Spleen (tissue), 11 donors: ENCODE results near the gene SLC1A3. TPM values are rescaled to one million over a fixed set of nuclear protein-coding genes. Genes with fewer than 3 reads are reported as not detected.

Experiments
- DNase-seq: peaks from one replicate; pipeline ENCODE4 v3.0.0-alpha.2; 2020
- H3K27ac ChIP-seq, 8 donors: fragments of 200-600 bp; sonication (generic) in 7 of 8; 1 replicate in 4 of 8; 2 replicates in 4 of 8; pipeline versions ENCODE4 v1.5.0 to v1.8.0; 2016 to 2021; ENCODE audit warnings: inconsistent platforms in 4 of 8, mild to moderate bottlenecking in 4 of 8, moderate library complexity in 1 of 8
- H3K27me3 ChIP-seq, 7 donors: fragments of 200-600 bp; sonication (generic) in 6 of 7; replicated peaks in 1 of 7; 1 replicate in 4 of 7; 2 replicates in 3 of 7; pipeline versions ENCODE4 v1.5.0 to v1.8.0; 2016 to 2021; ENCODE audit warnings: inconsistent platforms in 3 of 7, mild to moderate bottlenecking in 1 of 7
- H3K36me3 ChIP-seq, 6 donors: fragments of 200-600 bp; sonication (generic) in 5 of 6; 1 replicate in 4 of 6; 2 replicates in 2 of 6; pipeline versions ENCODE4 v1.5.0 to v1.8.0; 2016 to 2021; ENCODE audit warnings: inconsistent platforms in 2 of 6
- H3K4me1 ChIP-seq, 6 donors: fragments of 200-600 bp; sonication (generic) in 5 of 6; 1 replicate in 3 of 6; 2 replicates in 3 of 6; pipeline versions ENCODE4 v1.5.0 to v1.8.0; 2016 to 2021; ENCODE audit warnings: inconsistent platforms in 3 of 6
- H3K4me3 ChIP-seq, 8 donors: fragments of 200-600 bp; sonication (generic) in 7 of 8; 1 replicate in 4 of 8; 2 replicates in 4 of 8; pipeline versions ENCODE4 v1.5.0 to v1.8.0; 2016 to 2021; ENCODE audit warnings: inconsistent platforms in 4 of 8, mild to moderate bottlenecking in 4 of 8, moderate library complexity in 2 of 8
- H3K9me3 ChIP-seq, 8 donors: fragments of 200-600 bp; sonication (generic) in 7 of 8; 1 replicate in 4 of 8; 2 replicates in 4 of 8; pipeline versions ENCODE4 v1.5.0 to v1.8.0; 2016 to 2021; ENCODE audit warnings: inconsistent platforms in 4 of 8
- POLR2A ChIP-seq, 3 donors: fragments of 450-650 bp; IDR thresholded peaks; one replicate each; pipeline ENCODE4 v1.5.1; 2017; ENCODE audit warnings: antibody characterized with exemption in 3 of 3, mild to moderate bottlenecking in 1 of 3
- POLR2AphosphoS5 ChIP-seq, 3 donors: sonication (generic); formaldehyde crosslinking; IDR thresholded peaks; one replicate each; pipeline ENCODE4 v1.5.1; 2017; ENCODE audit warnings: antibody characterized with exemption in 3 of 3
- WGBS, 5 donors: extraction: QIAGEN DNeasy Blood & Tissue Kit in 3 of 5; methylation state at CpG; one replicate each; pipeline versions ENCODE4 v1.1.5 to v1.1.7; 2013 to 2018; 5-methylcytosine and 5-hydroxymethylcytosine counted together
- intact Hi-C: fragments of 100-400 bp; cut with DNase I; formaldehyde crosslinking; loops from one replicate; pipeline ENCODE4 v1.15.0; 2023; ENCODE audit warnings: low total_unique reads
- polyA plus RNA-seq, 3 donors: library from polyadenylated mRNA; stranded (reverse); fragments of 200-250 nt; gene quantifications; one replicate each; pipeline ENCODE4 v1.2.1, GENCODE V29; 2013
- total RNA-seq, 7 donors: library from RNA; depleted of rRNA in 3 of 7; stranded (reverse); fragments of >200 nt in 3 of 7; fragmentation: NEBNext Ultra II Directional in 4 of 7; extraction: Animal tissue kit (Norgen Biotek cat#: 25700) in 4 of 7; gene quantifications; one replicate each; pipeline versions ENCODE4 v1.1.0 to v1.2.1, GENCODE V29; 2016 to 2021
- TF ChIP-seq, protein P1 (sequence below), 11 experiments: fragments of 200-600 bp in 7 of 11; fragments of 450-650 bp in 4 of 11; sonication (generic) in 4 of 11; IDR thresholded peaks in 8 of 11; conservative IDR thresholded peaks in 3 of 11; 1 replicate in 7 of 11; 2 replicates in 4 of 11; pipeline versions ENCODE4 v1.4.0 to v1.8.0; 2016 to 2021; ENCODE audit warnings: antibody characterized with exemption in 11 of 11, inconsistent platforms in 4 of 11, mild to moderate bottlenecking in 1 of 11
- donor health status: healthy with polysubstance abuse.
- donor health status: DM: no; HTN: no; CAD: no; lungs with moderate emphysema.
- donor health status: DM: no; HTN: no; CAD: no.
- donor health status: Bipolar disorder and iron deficiency.
- donor health status: healthy.
- donor health status: DM: no; HTN: no; CAD: no.
- donor health status: DM: yes; HTN: yes; CAD: no.

The SLC1A3 gene
- total and polyA plus RNA-seq, 10 donors: 1.5 to 54.7 (median 25.2) TPM

DNA sequence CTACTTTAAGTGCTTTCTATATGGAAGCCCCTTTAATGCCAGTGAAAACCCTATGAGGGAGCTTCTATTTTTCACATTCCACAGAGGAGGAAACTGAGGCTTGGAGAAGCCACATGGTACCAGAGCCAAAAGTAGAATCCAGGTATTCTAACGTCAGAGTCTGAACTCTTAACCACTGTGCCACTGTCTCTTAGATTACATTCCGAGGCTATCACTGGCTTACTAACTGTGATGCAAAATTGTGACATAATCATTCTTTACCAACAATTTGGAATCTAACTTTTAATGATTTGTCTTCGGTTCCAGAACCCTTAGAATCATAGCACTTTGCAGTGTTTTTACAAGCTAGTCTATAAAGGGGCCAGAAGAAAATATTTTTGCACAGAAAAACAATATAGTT lies 59.2 kb downstream of the SLC1A3 start:
- no peak overlapping the region for H3K4me3 ChIP-seq
- H3K4me1 ChIP-seq: no peaks in the 10 kb centered on the region
- H3K36me3 ChIP-seq: no peaks in the 10 kb centered on the region
- H3K27me3 ChIP-seq: peaks cover 0 to 5% (median 0%) of the 10 kb centered on the region in 7 donors
- no peak overlapping the region for H3K27ac ChIP-seq
- intact Hi-C loops: no loop called here
- 75 to 86% (median 83%) methylated on average over 3 of the region's 3 CpGs for WGBS, 5 donors
- TF ChIP-seq POLR2AphosphoS5 (IDR thresholded peaks at IDR 0.05): no peak
- TF ChIP-seq POLR2A (IDR thresholded peaks at IDR 0.05): no peak
- TF ChIP-seq, protein P1, sequence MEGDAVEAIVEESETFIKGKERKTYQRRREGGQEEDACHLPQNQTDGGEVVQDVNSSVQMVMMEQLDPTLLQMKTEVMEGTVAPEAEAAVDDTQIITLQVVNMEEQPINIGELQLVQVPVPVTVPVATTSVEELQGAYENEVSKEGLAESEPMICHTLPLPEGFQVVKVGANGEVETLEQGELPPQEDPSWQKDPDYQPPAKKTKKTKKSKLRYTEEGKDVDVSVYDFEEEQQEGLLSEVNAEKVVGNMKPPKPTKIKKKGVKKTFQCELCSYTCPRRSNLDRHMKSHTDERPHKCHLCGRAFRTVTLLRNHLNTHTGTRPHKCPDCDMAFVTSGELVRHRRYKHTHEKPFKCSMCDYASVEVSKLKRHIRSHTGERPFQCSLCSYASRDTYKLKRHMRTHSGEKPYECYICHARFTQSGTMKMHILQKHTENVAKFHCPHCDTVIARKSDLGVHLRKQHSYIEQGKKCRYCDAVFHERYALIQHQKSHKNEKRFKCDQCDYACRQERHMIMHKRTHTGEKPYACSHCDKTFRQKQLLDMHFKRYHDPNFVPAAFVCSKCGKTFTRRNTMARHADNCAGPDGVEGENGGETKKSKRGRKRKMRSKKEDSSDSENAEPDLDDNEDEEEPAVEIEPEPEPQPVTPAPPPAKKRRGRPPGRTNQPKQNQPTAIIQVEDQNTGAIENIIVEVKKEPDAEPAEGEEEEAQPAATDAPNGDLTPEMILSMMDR (IDR thresholded peaks at IDR 0.05 in 8 of 11, conservative IDR thresholded peaks at IDR 0.05 in 3 of 11): no peak
- no peak for DNase-seq
- no peaks in the 10 kb centered on the region for H3K9me3 ChIP-seq

DNA sequence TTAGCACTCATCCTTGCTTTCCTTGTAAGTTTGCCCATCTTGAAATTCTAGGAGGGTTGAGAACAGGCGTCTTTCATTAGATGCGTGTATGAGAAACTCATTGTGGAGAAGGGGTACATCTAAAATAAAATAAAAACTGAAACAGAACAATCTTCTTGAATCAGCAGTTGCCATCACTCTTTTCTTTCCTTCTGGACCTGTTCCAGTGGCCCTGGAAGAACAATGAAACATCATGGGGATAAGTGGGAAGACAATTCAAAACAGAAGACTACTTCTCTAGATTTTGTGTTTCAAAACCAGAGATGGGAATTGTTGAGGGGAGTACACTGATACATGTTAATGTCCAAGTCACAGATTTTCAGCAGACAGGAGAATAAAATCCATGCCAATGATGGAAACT lies 59.9 kb downstream of the SLC1A3 start:
- no peaks in the 10 kb centered on the region for H3K4me1 ChIP-seq
- DNase-seq: no peak
- TF ChIP-seq, protein P1 (IDR thresholded peaks at IDR 0.05 in 8 of 11, conservative IDR thresholded peaks at IDR 0.05 in 3 of 11): no peak
- TF ChIP-seq POLR2AphosphoS5 (IDR thresholded peaks at IDR 0.05): no peak
- no peak for TF ChIP-seq POLR2A (IDR thresholded peaks at IDR 0.05)
- peaks cover 0 to 5% (median 0%) of the 10 kb centered on the region in 7 donors for H3K27me3 ChIP-seq
- WGBS, 5 donors: 94 to 97% (median 95%) methylated on average over 2 of the region's 2 CpGs
- intact Hi-C loops: no loop called here
- no peaks in the 10 kb centered on the region for H3K36me3 ChIP-seq
- H3K27ac ChIP-seq: no peak overlapping the region
- H3K9me3 ChIP-seq: no peaks in the 10 kb centered on the region
- no peak overlapping the region for H3K4me3 ChIP-seq

DNA sequence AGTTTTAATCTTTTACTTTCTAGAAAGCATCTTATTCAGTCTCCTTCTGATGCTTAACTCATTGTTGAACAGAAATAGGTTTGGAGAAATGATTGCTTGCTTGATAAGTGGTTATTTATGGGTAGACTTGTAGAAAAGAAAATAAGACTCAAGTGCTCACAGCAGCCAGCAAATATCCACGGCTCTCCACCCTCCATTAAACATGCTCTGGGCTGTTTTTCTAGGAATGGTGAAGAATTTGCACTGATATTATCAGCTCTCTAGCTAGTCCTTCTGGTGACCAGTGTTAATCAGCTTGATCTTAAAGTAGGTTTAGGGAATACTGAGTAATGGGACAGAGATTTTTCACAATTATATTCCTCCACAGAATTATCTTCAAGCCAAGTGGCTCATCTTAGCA lies 60.6 kb downstream of the SLC1A3 start:
- intact Hi-C loops: no loop called here
- H3K9me3 ChIP-seq: no peaks in the 10 kb centered on the region
- no peak overlapping the region for H3K27ac ChIP-seq
- peaks cover 0 to 4% (median 0%) of the 10 kb centered on the region in 6 donors for H3K36me3 ChIP-seq
- WGBS, 5 donors: 56 to 85% (median 76%) methylated on average over 1 of the region's 1 CpG
- peaks cover 0 to 5% (median 0%) of the 10 kb centered on the region in 7 donors for H3K27me3 ChIP-seq
- H3K4me3 ChIP-seq: no peak overlapping the region
- TF ChIP-seq POLR2A (IDR thresholded peaks at IDR 0.05) (no peak), POLR2AphosphoS5 (IDR thresholded peaks at IDR 0.05) (no peak)
- TF ChIP-seq, protein P1 (IDR thresholded peaks at IDR 0.05 in 8 of 11, conservative IDR thresholded peaks at IDR 0.05 in 3 of 11): no peak
- no peak for DNase-seq
- no peaks in the 10 kb centered on the region for H3K4me1 ChIP-seq

DNA sequence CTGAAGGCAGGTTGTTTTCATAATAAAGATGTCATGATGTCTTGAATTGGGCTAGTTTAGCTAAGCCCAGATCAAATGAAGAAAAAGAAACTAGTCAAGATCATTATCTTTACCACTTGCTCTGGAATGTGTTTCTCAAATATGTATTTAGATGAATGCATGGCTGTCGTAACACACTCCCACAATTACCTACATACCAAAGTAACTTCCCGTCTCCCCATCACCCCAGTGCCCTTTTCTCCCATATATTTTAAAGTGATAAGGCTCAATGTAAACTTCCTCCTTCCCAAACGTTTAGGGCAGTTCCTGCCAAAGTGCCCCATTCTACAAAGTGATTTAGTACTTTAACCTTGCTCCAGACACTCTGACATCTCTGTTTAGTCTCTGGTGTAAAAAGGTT lies 61.4 kb downstream of the SLC1A3 start:
- WGBS, 5 donors: 14 to 35% (median 26%) methylated on average over 3 of the region's 3 CpGs

More for the DNA sequence above, 61.4 kb downstream of the SLC1A3 start:
- TF ChIP-seq POLR2A (IDR thresholded peaks at IDR 0.05) (no peak), POLR2AphosphoS5 (IDR thresholded peaks at IDR 0.05) (no peak)
- TF ChIP-seq, protein P1 (IDR thresholded peaks at IDR 0.05 in 8 of 11, conservative IDR thresholded peaks at IDR 0.05 in 3 of 11): no peak
- Histone ChIP-seq H3K4me3 (no peak overlapping the region), H3K4me1 (no peaks in the 10 kb centered on the region), H3K9me3 (no peaks in the 10 kb centered on the region), H3K27ac (no peak overlapping the region), H3K27me3 (no peaks in the 10 kb centered on the region), H3K36me3 (peaks cover 0 to 13% (median 0%) of the 10 kb centered on the region in 6 donors)
- intact Hi-C loops: no loop called here
- DNase-seq: no peak
